GM23248 (cell line): ENCODE data around the gene CTNNA3.

Experiments
- EZH2 ChIP-seq: fragments of 200-600 bp; sonication (generic); IDR thresholded peaks from 2 replicates; pipeline ENCODE4 v1.6.1; 2018; ENCODE audit warnings: antibody characterized with exemption, mild to moderate bottlenecking; ENCODE audit not compliant: insufficient read depth, poor library complexity, severe bottlenecking
- EZH2phosphoT487 ChIP-seq: fragments of 200-600 bp; sonication (generic); IDR thresholded peaks from 2 replicates; pipeline ENCODE4 v1.6.1; 2018; ENCODE audit warnings: antibody characterized with exemption, moderate library complexity, mild to moderate bottlenecking, low read depth; ENCODE audit not compliant: insufficient read depth

- TF ChIP-seq EZH2phosphoT487 (no peak), EZH2 (no peak)
Observed at GRCh38 chr10:67262675-67263074, 433.3 kb downstream of the CTNNA3 start.
